GM12892 (cell line): ENCODE measurements around the gene BPTF.
"Not testable (repeated sequence)": the region's sequence is repeated elsewhere in the genome, so short reads cannot be mapped to it uniquely, and the experiment has no call there.

ENCODE experiments used
- DNase-seq: peaks from one replicate; pipeline ENCODE4 v3.0.0; 2011; ENCODE audit not compliant: insufficient read length
- FAIRE-seq: peaks from 2 replicates; lab custom pipeline; 2011; peaks lifted over from hg19 to GRCh38; lab: Jason Lieb, UNC
- POLR2A ChIP-seq: IDR thresholded peaks from 2 replicates; pipeline ENCODE4 v1.6.1; 2011; ENCODE audit warnings: low read depth, low read length, control low read depth
- POLR2AphosphoS5 ChIP-seq: IDR thresholded peaks from 2 replicates; pipeline ENCODE4 v1.6.1; 2011; ENCODE audit warnings: low read depth, low read length, control low read depth
- TAF1 ChIP-seq: IDR thresholded peaks from 2 replicates; pipeline ENCODE4 v1.6.1; 2011; ENCODE audit warnings: low read depth, mild to moderate bottlenecking, control low read depth, low read length, borderline replicate concordance

BPTF gene

GRCh38 chr17:67836205-67836987 lies 11.1 kb downstream of the BPTF start:
- FAIRE-seq, result peak; percentile 60
- DNase-seq, result no peak
- no peak for TF ChIP-seq TAF1
- TF ChIP-seq POLR2A, result no peak
- TF ChIP-seq POLR2AphosphoS5, result no peak

- FAIRE-seq (no peak), DNase-seq (no peak)
- TF ChIP-seq TAF1 (no peak), POLR2AphosphoS5 (no peak), POLR2A (no peak)
These were observed 12.7 kb downstream of the BPTF start for GRCh38 chr17:67837965-67838364.

- DNase-seq (no peak), FAIRE-seq (no peak)
- TF ChIP-seq POLR2AphosphoS5 (no peak), POLR2A (no peak), TAF1 (no peak)
These were observed 13.2 kb downstream of the BPTF start for GRCh38 chr17:67838538-67838937.

GRCh38 chr17:67841992-67842391 lies 16.7 kb downstream of the BPTF start:
- FAIRE-seq (no peak), DNase-seq (no peak)
- TF ChIP-seq POLR2AphosphoS5, result no peak
- TF ChIP-seq POLR2A, result no peak
- no peak for TF ChIP-seq TAF1

GRCh38 chr17:67842648-67843047 lies 17.3 kb downstream of the BPTF start:
- TF ChIP-seq TAF1 (no peak), POLR2AphosphoS5 (no peak), POLR2A (no peak)
- no peak for FAIRE-seq
- no peak for DNase-seq

- FAIRE-seq, result no peak
- TF ChIP-seq POLR2AphosphoS5 (no peak), POLR2A (no peak), TAF1 (no peak)
- no peak for DNase-seq
These were observed 20.1 kb downstream of the BPTF start for GRCh38 chr17:67845374-67845773.

GRCh38 chr17:67848189-67848588 lies 22.9 kb downstream of the BPTF start:
- DNase-seq, FAIRE-seq: not testable (repeated sequence)

GRCh38 chr17:67848846-67849245 lies 23.5 kb downstream of the BPTF start:
- DNase-seq, FAIRE-seq: not testable (repeated sequence)

- DNase-seq, result no peak
- no peak for FAIRE-seq
- no peak for TF ChIP-seq TAF1
- no peak for TF ChIP-seq POLR2A
- no peak for TF ChIP-seq POLR2AphosphoS5
These were observed 25.8 kb downstream of the BPTF start for GRCh38 chr17:67850991-67851631.

- DNase-seq (no peak), FAIRE-seq (no peak)
- TF ChIP-seq POLR2AphosphoS5, result no peak
- TF ChIP-seq TAF1, result no peak
- TF ChIP-seq POLR2A, result no peak
These were observed 28.4 kb downstream of the BPTF start for GRCh38 chr17:67853703-67854102.

GRCh38 chr17:67854378-67854777 lies 29.1 kb downstream of the BPTF start:
- TF ChIP-seq TAF1 (no peak), POLR2AphosphoS5 (no peak), POLR2A (no peak)
- DNase-seq, result no peak
- no peak for FAIRE-seq

- no peak for TF ChIP-seq TAF1
- no peak for TF ChIP-seq POLR2A
- no peak for TF ChIP-seq POLR2AphosphoS5
- DNase-seq (no peak), FAIRE-seq (peak; percentile 80)
These were observed 30.4 kb downstream of the BPTF start for GRCh38 chr17:67855504-67856324.

- DNase-seq, FAIRE-seq: not testable (repeated sequence)
These were observed 31.1 kb downstream of the BPTF start for GRCh38 chr17:67856402-67856801.
